K562 (cell line): ENCODE results near the gene MERTK. TPM values are rescaled to one million over a fixed set of nuclear protein-coding genes. Genes with fewer than 3 reads are reported as not detected.

ENCODE experiments used
- EP300 ChIP-seq: IDR thresholded peaks from 2 replicates; pipeline ENCODE4 v1.6.1; 2012; ENCODE audit warnings: low read length, improper control_type of control experiment
- ERF ChIP-seq: fragments of 450-650 bp; formaldehyde crosslinking; IDR thresholded peaks from 2 replicates; pipeline ENCODE4 v1.4.0; 2020; ENCODE audit warnings: mild to moderate bottlenecking, mixed read lengths
- HOXB6 ChIP-seq: fragments of 250-450 bp; sonication (Bioruptor Pico); IDR thresholded peaks from 2 replicates; pipeline ENCODE4 v1.5.1; 2022; ENCODE audit warnings: mild to moderate bottlenecking, borderline replicate concordance
- LCOR ChIP-seq: sonication (generic); formaldehyde crosslinking; IDR thresholded peaks from 2 replicates; pipeline ENCODE4 v1.8.0; 2022; ENCODE audit warnings: mild to moderate bottlenecking, missing genetic modification reagents
- NCOA4 ChIP-seq: fragments of 450-650 bp; IDR thresholded peaks from 2 replicates; pipeline ENCODE4 v1.6.1; 2018; ENCODE audit warnings: mild to moderate bottlenecking; ENCODE audit not compliant: partially characterized antibody
- RB1 ChIP-seq: fragments of 450-650 bp; IDR thresholded peaks from 2 replicates; pipeline ENCODE4 v1.6.1; 2017; ENCODE audit warnings: low read depth, mild to moderate bottlenecking
- SAFB ChIP-seq: fragments of 200-400 bp; formaldehyde crosslinking; IDR thresholded peaks from 2 replicates; pipeline ENCODE4 v1.6.1; 2017; ENCODE audit warnings: low read depth, low read length, borderline replicate concordance
- SMAD1 ChIP-seq: fragments of 150-350 bp; IDR thresholded peaks from 2 replicates; pipeline ENCODE4 v1.6.1; 2014; ENCODE audit warnings: low read length, low read depth; ENCODE audit not compliant: partially characterized antibody
- SP2 ChIP-seq: IDR thresholded peaks from 2 replicates; pipeline ENCODE4 v1.6.1; 2011; ENCODE audit warnings: mild to moderate bottlenecking, low read depth, low read length, moderate library complexity; ENCODE audit not compliant: poor library complexity, severe bottlenecking; ENCODE audit errors: extremely low read depth
- ZNF23 ChIP-seq: fragments of 250-450 bp; sonication (Bioruptor Pico); IDR thresholded peaks from 2 replicates; pipeline ENCODE4 v1.4.0; 2020; ENCODE audit warnings: mild to moderate bottlenecking
- ZNF586 ChIP-seq: fragments of 450-650 bp; formaldehyde crosslinking; conservative IDR thresholded peaks from 2 replicates; pipeline ENCODE4 v1.4.0; 2020; ENCODE audit warnings: mild to moderate bottlenecking, moderate library complexity
- ZNF668 ChIP-seq: fragments of 250-450 bp; sonication (Bioruptor Pico); IDR thresholded peaks from 2 replicates; pipeline ENCODE4 v1.8.0; 2022; ENCODE audit warnings: mild to moderate bottlenecking, inconsistent platforms
- polyA plus RNA-seq, 8 experiments: library from polyadenylated mRNA; depleted of rRNA in 4 of 8; stranded (reverse) in 5 of 8; unstranded in 3 of 8; fragments of >200 nt; fragmentation: Nextera tagmentation in 2 of 8; fragmentation: Illumina TruSeq in 1 of 8; extraction: Ambion mirVana in 2 of 8; extraction: Trizol in 1 of 8; gene quantifications; 2 replicates each; pipeline versions ENCODE4 v1.2.1 to v1.2.3, GENCODE V29; 2011 to 2014; ENCODE audit warnings: inconsistent platforms in 1 of 8, missing spikeins in 1 of 8
- total RNA-seq, 7 experiments: library from RNA; depleted of rRNA in 6 of 7; stranded (reverse); fragments of >200 nt in 6 of 7; fragmentation: Illumina TruSeq in 2 of 7; extraction: Trizol in 2 of 7; gene quantifications; 2 replicates each; pipeline versions ENCODE4 v1.2.1 to v1.2.3, GENCODE V29; 2011 to 2021; ENCODE audit warnings: low replicate concordance in 1 of 7
- TF ChIP-seq, protein P1 (sequence below): fragments of 250-450 bp; sonication (Bioruptor Pico); IDR thresholded peaks from 2 replicates; pipeline ENCODE4 v1.5.0; 2020; ENCODE audit warnings: mild to moderate bottlenecking, borderline replicate concordance
- TF ChIP-seq, protein P2 (sequence below): sonication (generic); formaldehyde crosslinking; IDR thresholded peaks from 2 replicates; pipeline ENCODE4 v1.8.0; 2022; ENCODE audit warnings: mild to moderate bottlenecking, missing genetic modification reagents
- TF ChIP-seq, protein P3 (sequence below), 2 experiments: fragments of 450-650 bp; IDR thresholded peaks; 2 replicates each; pipeline ENCODE4 v1.6.1; 2016; ENCODE audit warnings: mild to moderate bottlenecking in 2 of 2, borderline replicate concordance in 1 of 2, low read depth in 1 of 2, moderate library complexity in 1 of 2

MERTK gene
- total and polyA plus RNA-seq, 9 of the 15 experiments (the other 6 are each of a cell fraction or from before 2014, with no cell fraction given) = 0.23 to 1.6 (median 0.74) TPM

DNA sequence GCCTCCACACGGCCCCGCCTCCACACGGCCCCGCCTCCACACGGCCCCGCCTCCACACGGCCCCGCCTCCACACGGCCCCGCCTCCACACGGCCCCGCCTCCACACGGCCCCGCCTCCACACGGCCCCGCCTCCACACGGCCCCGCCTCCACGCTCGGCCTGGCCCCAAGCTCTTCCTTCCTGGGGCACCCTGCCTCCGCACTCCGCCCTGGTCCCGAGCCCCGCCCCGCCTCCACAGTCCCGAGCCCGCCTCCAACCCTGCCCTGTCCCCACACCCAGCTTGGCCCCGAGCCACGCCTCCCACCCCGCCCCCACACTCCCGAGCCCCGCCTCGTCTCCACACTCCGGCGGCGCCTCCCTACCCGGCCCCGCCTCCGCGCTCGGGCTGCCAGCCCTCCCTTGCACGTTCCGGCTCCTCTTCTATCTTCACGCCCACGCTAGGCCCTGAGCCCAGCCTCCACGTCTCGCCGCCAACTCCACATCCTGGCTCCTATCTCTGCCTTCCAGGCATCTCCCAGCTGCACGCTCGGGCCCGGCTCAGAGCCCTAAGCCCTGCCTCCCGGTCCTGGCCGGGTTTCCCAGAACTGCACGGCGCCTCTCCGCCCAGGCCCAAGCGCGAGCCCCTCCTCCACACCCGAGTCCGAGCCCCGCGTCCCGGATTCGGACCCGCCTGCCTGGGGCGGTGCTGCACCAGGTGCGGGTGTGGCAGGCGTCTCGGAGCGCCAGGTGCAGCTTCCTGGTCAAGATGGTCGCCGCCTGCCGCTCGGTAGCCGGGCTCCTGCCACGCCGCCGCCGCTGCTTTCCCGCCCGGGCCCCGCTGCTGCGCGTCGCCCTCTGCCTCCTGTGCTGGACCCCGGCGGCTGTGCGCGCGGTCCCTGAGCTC is 156.7 kb downstream of the MERTK start, which contains the start of gene TMEM87B (continued):
- TF ChIP-seq ERF (CRISPR knock-in tag) (peak; percentile 90; the same call in 1 of the 2 replicates), ZNF668 (CRISPR knock-in tag) (no peak), SMAD1 (peak; percentile 53), LCOR (CRISPR knock-in tag) (peak; percentile 71; the same call in 1 of the 2 replicates), ZNF586 (no peak), ZNF23 (no peak), NCOA4 (no peak), SP2 (no peak), EP300 (peak; percentile 86), HOXB6 (no peak), SAFB (no peak; the same call in 1 of the 2 replicates), RB1 (peak; percentile 72)
- TF ChIP-seq, protein P1, sequence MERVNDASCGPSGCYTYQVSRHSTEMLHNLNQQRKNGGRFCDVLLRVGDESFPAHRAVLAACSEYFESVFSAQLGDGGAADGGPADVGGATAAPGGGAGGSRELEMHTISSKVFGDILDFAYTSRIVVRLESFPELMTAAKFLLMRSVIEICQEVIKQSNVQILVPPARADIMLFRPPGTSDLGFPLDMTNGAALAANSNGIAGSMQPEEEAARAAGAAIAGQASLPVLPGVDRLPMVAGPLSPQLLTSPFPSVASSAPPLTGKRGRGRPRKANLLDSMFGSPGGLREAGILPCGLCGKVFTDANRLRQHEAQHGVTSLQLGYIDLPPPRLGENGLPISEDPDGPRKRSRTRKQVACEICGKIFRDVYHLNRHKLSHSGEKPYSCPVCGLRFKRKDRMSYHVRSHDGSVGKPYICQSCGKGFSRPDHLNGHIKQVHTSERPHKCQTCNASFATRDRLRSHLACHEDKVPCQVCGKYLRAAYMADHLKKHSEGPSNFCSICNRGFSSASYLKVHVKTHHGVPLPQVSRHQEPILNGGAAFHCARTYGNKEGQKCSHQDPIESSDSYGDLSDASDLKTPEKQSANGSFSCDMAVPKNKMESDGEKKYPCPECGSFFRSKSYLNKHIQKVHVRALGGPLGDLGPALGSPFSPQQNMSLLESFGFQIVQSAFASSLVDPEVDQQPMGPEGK = no peak
- TF ChIP-seq, protein P2, sequence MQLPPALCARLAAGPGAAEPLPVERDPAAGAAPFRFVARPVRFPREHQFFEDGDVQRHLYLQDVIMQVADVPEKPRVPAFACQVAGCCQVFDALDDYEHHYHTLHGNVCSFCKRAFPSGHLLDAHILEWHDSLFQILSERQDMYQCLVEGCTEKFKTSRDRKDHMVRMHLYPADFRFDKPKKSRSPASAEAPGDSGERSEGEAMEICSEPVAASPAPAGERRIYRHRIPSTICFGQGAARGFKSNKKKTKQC = peak; percentile 85
- TF ChIP-seq, protein P3, sequence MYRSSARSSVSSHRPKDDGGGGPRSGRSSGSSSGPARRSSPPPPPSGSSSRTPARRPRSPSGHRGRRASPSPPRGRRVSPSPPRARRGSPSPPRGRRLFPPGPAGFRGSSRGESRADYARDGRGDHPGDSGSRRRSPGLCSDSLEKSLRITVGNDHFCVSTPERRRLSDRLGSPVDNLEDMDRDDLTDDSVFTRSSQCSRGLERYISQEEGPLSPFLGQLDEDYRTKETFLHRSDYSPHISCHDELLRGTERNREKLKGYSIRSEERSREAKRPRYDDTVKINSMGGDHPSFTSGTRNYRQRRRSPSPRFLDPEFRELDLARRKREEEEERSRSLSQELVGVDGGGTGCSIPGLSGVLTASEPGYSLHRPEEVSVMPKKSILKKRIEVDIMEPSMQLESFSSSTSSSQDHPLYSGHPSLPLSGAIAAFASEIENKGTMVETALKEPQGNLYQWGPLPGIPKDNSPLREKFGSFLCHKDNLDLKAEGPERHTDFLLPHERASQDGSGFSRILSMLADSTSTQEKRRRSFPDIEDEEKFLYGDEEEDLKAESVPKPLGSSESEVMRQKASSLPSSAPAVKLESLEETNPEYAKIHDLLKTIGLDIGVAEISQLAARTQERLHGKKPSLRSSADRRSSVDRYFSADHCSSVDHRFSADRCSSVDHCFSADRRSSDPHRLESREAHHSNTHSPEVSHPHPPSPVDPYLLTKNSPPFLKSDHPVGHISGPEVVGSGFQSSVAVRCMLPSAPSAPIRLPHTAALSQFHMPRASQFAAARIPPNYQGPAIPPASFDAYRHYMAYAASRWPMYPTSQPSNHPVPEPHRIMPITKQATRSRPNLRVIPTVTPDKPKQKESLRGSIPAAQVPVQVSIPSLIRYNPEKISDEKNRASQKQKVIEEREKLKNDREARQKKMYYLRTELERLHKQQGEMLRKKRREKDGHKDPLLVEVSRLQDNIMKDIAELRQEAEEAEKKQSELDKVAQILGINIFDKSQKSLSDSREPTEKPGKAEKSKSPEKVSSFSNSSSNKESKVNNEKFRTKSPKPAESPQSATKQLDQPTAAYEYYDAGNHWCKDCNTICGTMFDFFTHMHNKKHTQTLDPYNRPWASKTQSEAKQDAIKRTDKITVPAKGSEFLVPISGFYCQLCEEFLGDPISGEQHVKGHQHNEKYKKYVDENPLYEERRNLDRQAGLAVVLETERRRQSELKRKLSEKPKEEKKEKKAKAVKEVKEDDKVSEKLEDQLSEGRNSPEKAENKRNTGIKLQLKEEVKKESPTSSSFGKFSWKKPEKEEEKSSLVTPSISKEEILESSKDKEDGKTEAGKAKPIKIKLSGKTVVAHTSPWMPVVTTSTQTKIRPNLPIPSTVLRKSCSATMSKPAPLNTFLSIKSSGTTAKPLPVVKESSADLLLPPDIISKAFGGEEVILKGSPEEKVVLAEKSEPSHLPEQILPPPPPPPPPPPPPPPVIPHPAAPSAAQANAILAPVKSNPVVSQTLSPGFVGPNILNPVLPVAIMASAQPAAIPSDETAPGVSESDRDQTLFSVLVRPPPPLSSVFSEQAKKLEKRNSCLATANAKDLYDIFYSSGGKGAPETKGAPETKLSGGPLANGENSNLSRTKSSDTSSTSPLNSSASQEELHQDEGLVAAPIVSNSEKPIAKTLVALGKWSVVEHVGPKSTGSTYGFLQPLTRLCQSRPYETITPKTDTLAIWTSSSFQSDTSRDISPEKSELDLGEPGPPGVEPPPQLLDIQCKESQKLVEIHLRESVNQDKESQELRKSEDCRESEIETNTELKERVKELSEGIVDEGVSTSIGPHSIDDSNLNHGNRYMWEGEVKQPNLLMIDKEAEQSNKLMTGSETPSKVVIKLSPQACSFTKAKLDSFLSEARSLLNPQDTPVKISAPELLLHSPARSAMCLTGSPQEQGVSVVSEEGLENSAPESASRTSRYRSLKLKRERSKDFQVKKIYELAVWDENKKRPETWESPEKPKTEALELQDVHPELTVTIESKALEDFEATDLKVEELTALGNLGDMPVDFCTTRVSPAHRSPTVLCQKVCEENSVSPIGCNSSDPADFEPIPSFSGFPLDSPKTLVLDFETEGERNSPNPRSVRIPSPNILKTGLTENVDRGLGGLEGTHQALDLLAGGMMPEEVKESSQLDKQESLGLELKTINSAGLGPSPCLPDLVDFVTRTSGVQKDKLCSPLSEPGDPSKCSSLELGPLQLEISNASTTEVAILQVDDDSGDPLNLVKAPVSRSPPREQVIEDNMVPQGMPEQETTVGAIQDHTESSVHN (IDR thresholded peaks at IDR 0.05; ENCODE audit: borderline replicate concordance in 1 of 2, low read depth in 1 of 2) = peak in 1 of 2 experiments; percentile 54; a peak in 1 of 4 replicates
